Transverse colon (tissue), 3 donors: Measurements from ENCODE around the gene PSME1.

Experiments used
- CTCF ChIP-seq, 5 experiments: fragments of 200-600 bp in 3 of 5; fragments of 450-650 bp in 2 of 5; sonication (generic) in 3 of 5; IDR thresholded peaks; 1 replicate in 2 of 5; 2 replicates in 3 of 5; pipeline ENCODE4 v1.5.1; 2016 to 2017; ENCODE audit warnings: antibody characterized with exemption in 5 of 5, inconsistent platforms in 3 of 5, mild to moderate bottlenecking in 2 of 5, moderate library complexity in 1 of 5
- POLR2A ChIP-seq: fragments of 450-650 bp; IDR thresholded peaks from one replicate; pipeline ENCODE4 v1.6.1; 2016; ENCODE audit warnings: antibody characterized with exemption, mild to moderate bottlenecking, moderate library complexity

- TF ChIP-seq CTCF (IDR thresholded peaks at IDR 0.05) (no peak), POLR2A (no peak)
These were observed 51.0 kb downstream of the PSME1 start for GRCh38 chr14:24186831-24187538.
